Neural progenitor cell (in vitro differentiated cells): Measurements from ENCODE around the gene CRNKL1.

Experiments used
- CTCF ChIP-seq: fragments of 200-600 bp; sonication (generic); IDR thresholded peaks from 2 replicates; pipeline ENCODE4 v1.5.1; 2017; ENCODE audit warnings: antibody characterized with exemption, mild to moderate bottlenecking
- EZH2 ChIP-seq: fragments of 200-600 bp; sonication (generic); IDR thresholded peaks from 2 replicates; pipeline ENCODE4 v1.6.1; 2017; ENCODE audit warnings: antibody characterized with exemption, mild to moderate bottlenecking, moderate library complexity

GRCh38 chr20:20036756-20037155, 15.5 kb downstream of the CRNKL1 start:
- TF ChIP-seq CTCF (no peak), EZH2 (no peak)
